HG02642 (cell line): ENCODE measurements around the gene ABCA4.

Source experiments
- ATAC-seq: cut with Tn5 transposase; IDR thresholded peaks from one replicate; pipeline ENCODE4 v1.9.1; 2021; ENCODE audit warnings: mild to moderate bottlenecking; ENCODE audit not compliant: unreplicated experiment, poor library complexity

ABCA4 gene

GRCh38 chr1:94061513-94062443 is 59.2 kb downstream of the ABCA4 start:
- peak; percentile 91 for ATAC-seq

- no peak for ATAC-seq
Observed at GRCh38 chr1:94060720-94061119, 60.2 kb downstream of the ABCA4 start.

GRCh38 chr1:94058766-94059165 is 62.2 kb downstream of the ABCA4 start:
- ATAC-seq = no peak

- no peak for ATAC-seq
Observed at GRCh38 chr1:94056996-94057395, 64.0 kb downstream of the ABCA4 start.

- ATAC-seq = no peak
Observed at GRCh38 chr1:94056171-94056570, 64.8 kb downstream of the ABCA4 start.

GRCh38 chr1:94055459-94056122 is 65.4 kb downstream of the ABCA4 start:
- ATAC-seq = no peak

GRCh38 chr1:94050675-94051074 is 70.3 kb downstream of the ABCA4 start:
- no peak for ATAC-seq

- ATAC-seq = no peak
Observed at GRCh38 chr1:94050254-94050653, 70.7 kb downstream of the ABCA4 start.

GRCh38 chr1:94049791-94050190 is 71.2 kb downstream of the ABCA4 start:
- ATAC-seq = no peak

- no peak for ATAC-seq
Observed at GRCh38 chr1:94048413-94049164, 72.4 kb downstream of the ABCA4 start.

GRCh38 chr1:94047949-94048348 is 73.0 kb downstream of the ABCA4 start:
- no peak for ATAC-seq

GRCh38 chr1:94045465-94046056 is 75.4 kb downstream of the ABCA4 start:
- ATAC-seq = peak; percentile 47

- no peak for ATAC-seq
Observed at GRCh38 chr1:94044891-94045290, 76.1 kb downstream of the ABCA4 start.

- no peak for ATAC-seq
Observed at GRCh38 chr1:94044290-94044790, 76.6 kb downstream of the ABCA4 start.

GRCh38 chr1:94043738-94044289 is 77.1 kb downstream of the ABCA4 start:
- no peak for ATAC-seq

GRCh38 chr1:94042388-94042787 is 78.6 kb downstream of the ABCA4 start:
- ATAC-seq = no peak

GRCh38 chr1:94039871-94040569 is 80.9 kb downstream of the ABCA4 start:
- ATAC-seq = no peak

GRCh38 chr1:94039514-94039870 is 81.5 kb downstream of the ABCA4 start:
- no peak for ATAC-seq

- ATAC-seq = no peak
Observed at GRCh38 chr1:94038511-94038910, 82.4 kb downstream of the ABCA4 start.
